H7 (cell line): ENCODE results near the gene CRACDL. TPM values are rescaled to one million over a fixed set of nuclear protein-coding genes. Genes with fewer than 3 reads are reported as not detected.

Experiments used
- DNase-seq: peaks from one replicate; pipeline ENCODE4 v3.0.0; 2012
- H3K27me3 ChIP-seq: 2 replicates; pipeline ENCODE4 v1.6.0; 2011; ENCODE audit warnings: mild to moderate bottlenecking, low read length; ENCODE audit not compliant: control insufficient read depth, insufficient read depth
- H3K36me3 ChIP-seq: replicated peaks from 2 replicates; pipeline ENCODE4 v1.5.1; 2011; ENCODE audit warnings: low read length; ENCODE audit not compliant: control insufficient read depth, insufficient read depth
- H3K4me3 ChIP-seq: 2 replicates; pipeline ENCODE4 v1.5.1; 2011; ENCODE audit warnings: low read depth, mild to moderate bottlenecking, control low read depth, low read length, moderate library complexity; ENCODE audit not compliant: insufficient read depth
- total RNA-seq: library from RNA; depleted of rRNA; stranded (reverse); fragments of >200 nt; shearing (Covaris generic); gene quantifications from 2 replicates; pipeline ENCODE4 v1.2.3, GENCODE V29; 2014

Gene CRACDL
- total RNA-seq, 1 experiment from 2014 or later: 0.24 TPM

DNA sequence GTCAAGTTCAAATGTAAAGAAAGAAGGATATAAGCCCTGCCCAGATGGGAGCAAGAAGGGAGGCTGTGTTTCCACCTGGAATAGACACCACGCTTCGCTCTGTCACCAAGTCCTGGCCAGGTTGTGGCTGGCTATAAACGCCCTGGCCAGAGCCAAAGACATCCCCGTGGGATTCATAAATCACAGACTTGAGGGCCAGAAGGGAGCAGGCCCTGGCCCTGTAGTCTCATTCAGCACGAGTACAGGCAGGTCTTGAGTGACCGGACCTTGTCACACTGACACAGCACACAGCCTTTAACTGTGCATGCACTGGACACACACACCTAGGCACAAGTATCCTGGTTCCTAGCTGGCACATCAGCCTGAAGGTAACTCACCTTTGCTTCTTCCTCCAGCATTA lies 110.6 kb downstream of the CRACDL start:
- H3K27me3 ChIP-seq: peaks cover 33% of the 10 kb centered on the region
- H3K36me3 ChIP-seq: no peaks in the 10 kb centered on the region
- H3K4me3 ChIP-seq: no peak overlapping the region
- no peak for DNase-seq

DNA sequence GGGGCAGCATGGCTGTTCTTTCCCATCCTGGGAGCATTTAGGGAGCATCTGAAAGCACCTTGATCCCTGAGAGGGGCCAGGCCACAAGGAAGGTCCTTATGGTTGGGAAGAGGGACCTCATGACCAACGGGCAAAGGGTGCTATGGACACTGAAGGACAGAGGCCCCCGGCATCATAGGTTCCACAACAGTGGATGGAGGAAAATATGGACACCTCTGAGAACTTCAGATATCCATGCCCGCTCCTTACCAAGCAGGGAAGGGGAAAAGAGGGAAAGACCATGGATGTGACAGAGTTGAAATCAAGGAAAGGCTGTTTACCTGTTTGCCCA lies 111.0 kb downstream of the CRACDL start:
- peaks cover 33% of the 10 kb centered on the region for H3K27me3 ChIP-seq
- no peak overlapping the region for H3K4me3 ChIP-seq
- no peak for DNase-seq
- no peaks in the 10 kb centered on the region for H3K36me3 ChIP-seq

GRCh38 chr2:98824256-98825019 lies 111.6 kb downstream of the CRACDL start:
- H3K4me3 ChIP-seq: no peak overlapping the region
- no peak for DNase-seq
- peaks cover 33% of the 10 kb centered on the region for H3K27me3 ChIP-seq
- H3K36me3 ChIP-seq: no peaks in the 10 kb centered on the region

DNA sequence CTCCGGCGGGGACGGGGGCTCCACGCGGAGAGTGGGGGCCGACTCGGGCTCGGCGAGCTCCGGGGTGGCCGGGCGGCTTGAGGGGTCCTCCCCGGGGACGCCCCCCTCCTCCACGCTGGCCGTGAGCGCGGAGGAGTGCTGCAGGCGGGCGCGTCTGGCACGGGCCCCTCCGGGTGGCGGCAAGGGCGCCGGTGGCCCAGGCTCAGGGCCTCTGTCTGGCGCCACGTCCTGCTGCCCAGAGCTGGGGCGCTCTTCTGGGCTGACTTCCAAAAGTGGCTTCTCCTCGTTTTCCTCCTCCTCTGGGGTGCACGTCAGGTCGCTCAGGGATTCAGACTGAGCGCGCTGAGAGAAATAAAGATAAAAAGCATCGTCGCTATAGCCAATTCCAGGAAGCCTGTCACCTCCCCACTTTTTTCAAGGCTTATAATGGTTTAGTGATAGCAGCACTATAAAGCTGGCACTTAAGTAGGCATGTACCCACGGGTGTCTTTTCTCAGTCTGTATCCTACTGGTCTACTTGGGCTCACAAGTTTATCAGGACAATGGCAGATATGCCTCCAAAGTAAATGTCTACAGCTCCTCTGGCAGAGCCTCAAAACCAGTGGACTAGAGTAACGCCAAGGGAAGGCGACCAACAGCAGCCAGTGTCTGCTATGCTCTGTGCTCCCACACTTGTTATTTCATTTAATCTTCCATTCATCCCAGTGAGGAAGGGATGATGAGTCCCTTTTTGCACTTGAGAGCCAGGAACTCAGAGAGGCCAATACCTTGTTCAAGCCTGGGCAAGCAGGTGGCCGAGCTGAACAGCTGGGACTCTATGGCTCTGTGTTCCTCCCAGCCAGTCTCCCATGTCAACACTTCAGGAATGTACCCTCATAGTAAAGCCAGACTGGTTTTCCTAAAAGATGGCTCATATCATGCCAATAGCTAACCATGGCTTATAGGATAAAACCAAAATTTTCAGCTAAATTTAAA lies 112.5 kb downstream of the CRACDL start:
- H3K4me3 ChIP-seq: peak overlapping the region; percentile 50
- H3K27me3 ChIP-seq: peaks cover 33% of the 10 kb centered on the region
- peak; percentile 80 for DNase-seq

GRCh38 chr2:98822301-98823164 lies 113.5 kb downstream of the CRACDL start:
- Histone ChIP-seq H3K36me3 (no peaks in the 10 kb centered on the region), H3K4me3 (peak overlapping the region; percentile 50), H3K27me3 (peaks cover 33% of the 10 kb centered on the region)
- peak; percentile 92 for DNase-seq

More for the DNA sequence above, 112.5 kb downstream of the CRACDL start:
- no peaks in the 10 kb centered on the region for H3K36me3 ChIP-seq

- no peak for DNase-seq
- Histone ChIP-seq H3K36me3 (no peaks in the 10 kb centered on the region), H3K4me3 (no peak overlapping the region), H3K27me3 (peaks cover 33% of the 10 kb centered on the region)
These were observed 114.3 kb downstream of the CRACDL start for GRCh38 chr2:98821629-98822135.

DNA sequence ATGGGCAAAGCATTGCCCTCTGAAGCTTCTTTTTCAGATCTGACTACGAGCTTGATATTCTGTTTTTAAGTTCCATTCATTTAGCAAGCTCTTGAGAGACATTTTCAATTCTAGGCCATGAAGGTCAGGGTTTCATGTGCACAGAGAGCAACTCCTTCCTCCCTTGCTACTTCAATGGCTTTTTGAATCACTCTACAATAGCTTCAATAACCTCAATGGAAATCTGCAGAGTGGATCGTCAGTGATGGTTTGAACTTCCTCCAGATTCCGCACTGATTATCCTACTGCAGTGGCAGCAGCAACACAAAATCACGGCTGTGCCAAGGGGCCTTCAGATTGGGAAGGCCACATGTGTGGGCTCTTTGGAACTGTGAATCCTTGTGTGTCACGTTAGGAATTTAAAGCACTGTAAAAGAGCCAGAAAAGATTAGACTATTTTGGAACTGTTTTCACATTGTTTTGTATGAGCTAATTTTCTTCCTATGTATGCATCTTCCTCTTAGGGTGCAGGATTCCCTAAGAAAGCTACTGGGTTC lies 116.7 kb downstream of the CRACDL start:
- peaks cover 28% of the 10 kb centered on the region for H3K27me3 ChIP-seq
- DNase-seq: no peak
- no peak overlapping the region for H3K4me3 ChIP-seq
- no peaks in the 10 kb centered on the region for H3K36me3 ChIP-seq

GRCh38 chr2:98818164-98818563 lies 117.9 kb downstream of the CRACDL start:
- DNase-seq: no peak
- no peaks in the 10 kb centered on the region for H3K36me3 ChIP-seq
- peaks cover 18% of the 10 kb centered on the region for H3K27me3 ChIP-seq
- no peak overlapping the region for H3K4me3 ChIP-seq

DNA sequence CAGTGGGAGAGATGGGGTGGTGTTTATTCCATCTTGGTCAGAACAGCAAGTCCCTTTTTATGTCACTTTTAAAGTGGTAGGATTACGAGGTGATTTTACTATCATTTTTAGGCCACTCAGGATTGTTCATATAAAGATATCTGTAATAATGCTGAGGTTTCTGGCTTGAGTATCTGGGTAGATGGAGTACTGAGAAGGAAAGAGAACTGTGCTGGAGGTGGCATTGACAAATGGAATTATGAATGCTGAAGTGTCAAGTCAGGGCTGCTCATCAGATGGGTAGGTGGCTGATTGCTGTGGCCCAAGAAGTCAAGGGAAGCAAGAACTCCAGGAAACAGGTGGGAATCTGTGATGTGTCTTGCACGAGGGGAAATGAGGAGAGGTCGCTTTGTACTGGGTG lies 119.7 kb downstream of the CRACDL start:
- Histone ChIP-seq H3K4me3 (no peak overlapping the region), H3K27me3 (peaks cover 3% of the 10 kb centered on the region), H3K36me3 (no peaks in the 10 kb centered on the region)
- no peak for DNase-seq

- Histone ChIP-seq H3K27me3 (no peaks in the 10 kb centered on the region; the same call in 1 of the 2 replicates), H3K4me3 (no peak overlapping the region), H3K36me3 (no peaks in the 10 kb centered on the region)
- DNase-seq: no peak
These were observed 120.2 kb downstream of the CRACDL start for GRCh38 chr2:98815795-98816194.

GRCh38 chr2:98811766-98812165 lies 124.3 kb downstream of the CRACDL start:
- no peaks in the 10 kb centered on the region for H3K36me3 ChIP-seq
- H3K27me3 ChIP-seq: no peaks in the 10 kb centered on the region; the same call in 1 of the 2 replicates
- H3K4me3 ChIP-seq: no peak overlapping the region
- no peak for DNase-seq

DNA sequence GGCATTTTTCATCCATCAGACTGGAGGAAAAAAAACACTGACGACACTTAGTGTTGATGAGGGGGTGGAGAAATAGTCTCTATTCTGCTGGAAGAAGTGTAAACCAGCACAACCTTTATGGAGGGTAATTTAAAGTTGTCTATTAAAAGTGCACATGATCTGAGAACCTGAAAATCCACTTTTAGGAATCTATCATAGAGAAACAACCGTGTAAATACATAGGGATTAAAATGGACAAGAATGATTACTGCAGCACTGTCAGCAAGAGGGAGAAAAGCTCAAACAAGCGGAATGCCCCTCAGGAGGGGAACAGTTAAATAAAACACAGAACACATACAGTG lies 125.5 kb downstream of the CRACDL start:
- DNase-seq: no peak
- Histone ChIP-seq H3K27me3 (no peaks in the 10 kb centered on the region; the same call in 1 of the 2 replicates), H3K4me3 (no peak overlapping the region), H3K36me3 (no peaks in the 10 kb centered on the region)

DNA sequence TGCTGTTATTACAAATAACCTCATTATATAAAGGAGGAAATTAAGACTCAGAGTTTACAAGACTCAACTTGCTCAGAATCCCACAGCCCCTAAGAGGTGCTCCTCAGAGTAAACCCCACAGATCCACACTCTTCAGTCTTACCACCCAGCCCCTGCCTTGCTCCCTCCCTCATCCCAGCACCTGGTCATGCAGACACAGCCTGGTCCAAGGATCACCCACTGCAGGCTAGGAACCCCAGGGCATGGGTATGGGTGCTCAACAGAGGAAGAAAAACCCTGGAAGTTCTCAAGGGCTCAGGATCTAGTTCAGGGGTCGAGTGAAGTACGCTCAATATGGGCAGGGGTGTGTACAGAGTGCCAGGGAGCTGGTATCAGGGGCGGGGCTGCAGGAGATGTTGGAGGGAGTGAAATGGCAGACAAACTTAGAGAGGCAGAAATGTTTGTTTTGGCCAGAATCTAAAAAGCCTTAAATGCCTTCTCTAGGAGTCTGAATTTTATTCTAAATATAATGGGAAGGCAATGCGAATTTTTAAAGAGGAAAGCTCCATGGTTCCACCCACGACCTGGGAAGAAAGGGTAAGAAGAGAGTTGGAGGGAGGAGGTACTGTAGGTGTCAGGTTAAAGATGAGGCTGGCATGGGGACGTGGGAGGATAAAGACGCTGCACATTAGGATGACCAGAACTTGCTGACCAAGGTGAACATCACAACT lies 126.0 kb downstream of the CRACDL start:
- H3K27me3 ChIP-seq: no peaks in the 10 kb centered on the region; the same call in 1 of the 2 replicates
- DNase-seq: no peak
- H3K36me3 ChIP-seq: no peaks in the 10 kb centered on the region
- H3K4me3 ChIP-seq: no peak overlapping the region
